Keratinocyte (primary cell): ENCODE measurements around the gene DNAH11. TPM values are rescaled to one million over a fixed set of nuclear protein-coding genes. Genes with fewer than 3 reads are reported as not detected.

Experiments
- DNase-seq: peaks from one replicate; pipeline ENCODE4 v3.0.0-alpha.2; 2011; ENCODE audit warnings: low read depth, missing footprints, low spot score
- FAIRE-seq: peaks from 2 replicates; lab custom pipeline; 2011; peaks lifted over from hg19 to GRCh38; lab: Jason Lieb, UNC
- H2AFZ ChIP-seq: 2 replicates; pipeline ENCODE4 v1.6.0; 2012; ENCODE audit warnings: low read length, control low read depth, inconsistent platforms; ENCODE audit not compliant: control insufficient read depth
- H3K27ac ChIP-seq: 2 replicates; pipeline ENCODE4 v1.5.1; 2011; ENCODE audit warnings: low read length; ENCODE audit not compliant: control insufficient read depth, insufficient read depth
- H3K27me3 ChIP-seq: 3 replicates; pipeline ENCODE4 v1.6.0; 2011; ENCODE audit warnings: low read length; ENCODE audit not compliant: control insufficient read depth, insufficient read depth; ENCODE audit errors: extremely low read depth
- H3K36me3 ChIP-seq, 2 experiments: 2 replicates in 1 of 2; 3 replicates in 1 of 2; pipeline ENCODE4 v1.5.1; 2011; ENCODE audit warnings: low read length in 2 of 2, mild to moderate bottlenecking in 1 of 2; ENCODE audit not compliant: control insufficient read depth in 2 of 2, insufficient read depth in 2 of 2; ENCODE audit errors: extremely low read depth in 1 of 2
- H3K4me1 ChIP-seq: 3 replicates; pipeline ENCODE4 v1.5.1; 2011; ENCODE audit warnings: low read length; ENCODE audit not compliant: control insufficient read depth, insufficient read depth; ENCODE audit errors: extremely low read depth
- H3K4me2 ChIP-seq: 3 replicates; pipeline ENCODE4 v1.6.0; 2011; ENCODE audit warnings: low read depth, low read length; ENCODE audit not compliant: control insufficient read depth, insufficient read depth; ENCODE audit errors: extremely low read depth
- H3K4me3 ChIP-seq, 3 experiments: fragments of 200-600 bp in 1 of 3; sonication (generic) in 1 of 3; 2 replicates in 2 of 3; 3 replicates in 1 of 3; pipeline ENCODE4 v1.5.1; 2011 to 2016; ENCODE audit warnings: low read length in 3 of 3, mild to moderate bottlenecking in 3 of 3, control low read depth in 2 of 3, inconsistent platforms in 1 of 3, low read depth in 1 of 3, mixed read lengths in 1 of 3, mixed run types in 1 of 3, moderate library complexity in 1 of 3; ENCODE audit not compliant: control insufficient read depth in 2 of 3, insufficient read depth in 2 of 3; ENCODE audit errors: extremely low read depth in 1 of 3
- H3K79me2 ChIP-seq: 2 replicates; pipeline ENCODE4 v1.6.0; 2012; ENCODE audit warnings: low read length; ENCODE audit not compliant: control insufficient read depth, insufficient read depth
- H3K9ac ChIP-seq: 3 replicates; pipeline ENCODE4 v1.6.0; 2011; ENCODE audit warnings: low read length; ENCODE audit not compliant: control insufficient read depth, insufficient read depth; ENCODE audit errors: extremely low read depth
- H3K9me1 ChIP-seq: 3 replicates; pipeline ENCODE4 v1.6.0; 2011; ENCODE audit warnings: low read length; ENCODE audit not compliant: control insufficient read depth, insufficient read depth; ENCODE audit errors: extremely low read depth
- H3K9me3 ChIP-seq: 2 replicates; pipeline ENCODE4 v1.5.1; 2012; ENCODE audit warnings: low read depth, low read length; ENCODE audit not compliant: control insufficient read depth
- H4K20me1 ChIP-seq: 3 replicates; pipeline ENCODE4 v1.6.0; 2011; ENCODE audit warnings: low read length; ENCODE audit not compliant: control insufficient read depth, insufficient read depth; ENCODE audit errors: extremely low read depth
- CTCF ChIP-seq, 3 experiments: IDR thresholded peaks in 1 of 3; conservative IDR thresholded peaks in 1 of 3; optimal IDR thresholded peaks in 1 of 3; 2 replicates in 2 of 3; 3 replicates in 1 of 3; pipeline versions ENCODE3 to v1.5.1; 2011; ENCODE audit warnings: low read length in 3 of 3, mild to moderate bottlenecking in 3 of 3, moderate library complexity in 2 of 3, control low read depth in 1 of 3, inconsistent platforms in 1 of 3; ENCODE audit not compliant: insufficient read depth in 2 of 3; ENCODE audit errors: extremely low read depth in 1 of 3
- EZH2 ChIP-seq: IDR thresholded peaks from one replicate; pipeline ENCODE4 v1.6.1; 2012; ENCODE audit warnings: inconsistent platforms, mild to moderate bottlenecking, low read length, moderate library complexity
- dilution Hi-C: fragments of 300-500 bp; cut with MboI; formaldehyde crosslinking; loops from one replicate; pipeline ENCODE4 v1.7.0; 2020; ENCODE audit warnings: low sequenced_read_pairs; ENCODE audit not compliant: extremely low pct_ligation_motif_present
- polyA plus RNA-seq, 5 experiments: library from polyadenylated mRNA; depleted of rRNA in 3 of 5; stranded (reverse) in 3 of 5; stranded (forward) in 1 of 5; unstranded in 1 of 5; fragments of >200 nt; gene quantifications; 1 replicate in 1 of 5; 2 replicates in 3 of 5; 3 replicates in 1 of 5; pipeline versions ENCODE4 v1.2.1 to v1.2.3, GENCODE V29; 2011 to 2012; ENCODE audit warnings: missing spikeins in 2 of 5, low read depth in 1 of 5, low replicate concordance in 1 of 5

The DNAH11 gene
- polyA plus RNA-seq, 1 donor (not counting 4 experiments of a cell fraction or from before 2014, with no cell fraction given) = 0.21 TPM

GRCh38 chr7:21920936-21921335 lies 378.1 kb downstream of the DNAH11 start:
- Histone ChIP-seq H3K9me1 (no peaks in the 10 kb centered on the region), H3K27me3 (no peaks in the 10 kb centered on the region), H3K79me2 (peaks cover 9% of the 10 kb centered on the region), H3K27ac (no peak overlapping the region), H3K4me1 (no peaks in the 10 kb centered on the region), H4K20me1 (no peaks in the 10 kb centered on the region), H3K4me3 (no peak overlapping the region), H3K9me3 (no peaks in the 10 kb centered on the region), H3K9ac (no peak overlapping the region), H3K36me3 (no peaks in the 10 kb centered on the region), H2AFZ (no peak overlapping the region), H3K4me2 (no peak overlapping the region)
- no peak for TF ChIP-seq EZH2
- TF ChIP-seq CTCF (optimal IDR thresholded peaks at IDR 0.05 in 1 of 3, IDR thresholded peaks at IDR 0.05 in 1 of 3, conservative IDR thresholded peaks at IDR 0.05 in 1 of 3; ENCODE audit: extremely low read depth in 1 of 3, insufficient read depth in 2 of 3, low read length in 3 of 3) = no peak
- dilution Hi-C loops = no loop called here
- DNase-seq (no peak), FAIRE-seq (no peak)

GRCh38 chr7:21922605-21923004 lies 379.8 kb downstream of the DNAH11 start:
- no peak for FAIRE-seq
- dilution Hi-C loops = no loop called here
- H3K79me2 ChIP-seq = peaks cover 12% of the 10 kb centered on the region

More at GRCh38 chr7:21922605-21923004, 379.8 kb downstream of the DNAH11 start:
- no peak for TF ChIP-seq CTCF (optimal IDR thresholded peaks at IDR 0.05 in 1 of 3, IDR thresholded peaks at IDR 0.05 in 1 of 3, conservative IDR thresholded peaks at IDR 0.05 in 1 of 3; ENCODE audit: extremely low read depth in 1 of 3, insufficient read depth in 2 of 3, low read length in 3 of 3)
- no peak for TF ChIP-seq EZH2
- Histone ChIP-seq H3K27me3 (no peaks in the 10 kb centered on the region), H3K36me3 (no peaks in the 10 kb centered on the region), H3K4me2 (no peak overlapping the region), H3K9ac (no peak overlapping the region), H3K27ac (no peak overlapping the region), H3K4me1 (peaks cover 5% of the 10 kb centered on the region), H3K9me3 (no peaks in the 10 kb centered on the region), H4K20me1 (no peaks in the 10 kb centered on the region), H3K9me1 (no peaks in the 10 kb centered on the region), H3K4me3 (no peak overlapping the region), H2AFZ (no peak overlapping the region)
- no peak for DNase-seq
